ENCODE results near the gene APOB.

APOB gene

DNA sequence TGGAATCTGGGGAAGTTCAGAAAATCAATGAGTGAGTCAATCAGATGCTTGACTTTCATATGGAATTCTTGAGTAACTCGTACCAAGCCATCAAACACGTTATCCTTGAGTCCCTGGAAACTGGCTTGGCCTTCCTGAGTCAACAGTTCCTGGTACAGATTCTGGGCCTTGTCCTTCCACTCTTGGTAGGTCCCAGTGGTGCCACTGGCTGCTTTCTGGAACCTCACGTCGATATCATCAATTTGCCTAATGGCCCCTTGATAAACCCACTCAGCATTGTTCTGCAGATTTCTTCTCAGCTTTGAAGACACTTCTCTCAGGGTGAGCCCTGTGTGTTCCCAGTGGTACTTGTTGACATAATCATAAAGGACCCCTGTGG, 41.1 kb downstream of the APOB start:
- no peak for DNase-seq

DNA sequence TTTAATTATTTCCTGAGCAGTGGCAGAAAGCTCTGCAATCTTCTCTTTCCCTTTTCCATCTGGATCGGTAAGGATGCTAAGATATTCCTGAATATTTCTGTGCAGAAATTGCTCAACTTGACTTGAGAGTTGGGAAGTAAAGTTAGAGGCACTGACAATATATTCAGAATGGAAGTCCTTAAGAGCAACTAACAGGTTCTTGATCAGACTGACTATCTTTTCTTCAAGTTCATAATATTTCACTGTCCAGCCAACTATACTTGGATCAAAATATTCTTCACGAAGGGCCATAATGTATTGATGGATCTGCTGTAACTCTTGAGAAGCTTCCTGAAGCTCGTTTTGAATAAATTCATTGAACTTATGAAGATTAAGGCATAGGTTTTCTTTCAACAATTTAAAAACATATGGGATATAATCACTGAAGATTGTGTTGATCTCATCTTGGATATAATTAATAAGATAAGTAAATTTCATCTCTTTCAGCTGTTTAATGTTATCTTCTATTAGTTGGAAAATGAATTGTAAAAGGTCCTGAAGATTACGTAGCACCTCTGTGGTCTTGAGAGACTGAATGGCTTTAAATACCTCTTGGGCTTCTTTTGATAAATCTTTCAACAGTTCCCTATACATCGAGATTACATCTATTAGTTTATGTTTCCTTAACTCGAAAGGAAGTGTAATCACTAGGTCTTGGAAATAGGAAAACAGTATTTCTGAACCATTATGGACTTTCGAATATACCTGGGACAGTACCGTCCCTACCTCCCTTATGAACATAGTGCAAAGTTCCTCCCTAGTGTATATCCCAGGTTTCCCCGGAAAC, 41.7 kb downstream of the APOB start:
- no peak for DNase-seq

DNA sequence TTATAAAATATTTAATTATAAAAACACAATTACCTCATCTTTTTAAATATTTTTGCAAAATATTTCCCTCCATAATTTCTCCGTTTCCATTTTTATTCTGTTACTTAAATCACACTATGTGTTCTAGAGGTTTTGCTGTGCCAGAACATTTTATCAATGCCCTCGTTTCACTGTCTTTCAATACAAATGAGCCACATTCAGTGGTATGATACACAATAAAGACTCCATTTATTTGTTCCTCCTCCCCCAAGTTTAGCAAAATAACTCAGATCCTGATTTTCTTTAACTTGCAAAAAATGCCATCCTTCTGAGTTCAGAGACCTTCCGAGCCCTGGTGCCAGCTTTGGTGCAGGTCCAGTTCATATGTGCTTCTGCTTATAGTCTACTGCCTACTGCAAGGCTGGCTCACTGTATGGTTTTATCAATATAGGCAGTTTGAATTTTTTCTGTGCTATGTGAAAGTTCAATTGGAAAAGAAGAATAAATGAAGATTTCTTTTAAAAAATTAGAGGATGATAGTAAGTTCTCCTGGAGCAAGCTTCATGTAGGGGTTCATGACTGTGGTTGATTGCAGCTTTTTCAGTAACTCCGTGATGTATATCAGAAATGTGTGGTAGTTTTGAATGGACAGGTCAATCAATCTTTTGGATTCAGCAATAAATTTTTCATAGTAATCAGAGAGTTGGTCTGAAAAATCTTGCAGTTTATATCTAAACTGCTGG, 42.5 kb downstream of the APOB start:
- no peak for DNase-seq

DNA sequence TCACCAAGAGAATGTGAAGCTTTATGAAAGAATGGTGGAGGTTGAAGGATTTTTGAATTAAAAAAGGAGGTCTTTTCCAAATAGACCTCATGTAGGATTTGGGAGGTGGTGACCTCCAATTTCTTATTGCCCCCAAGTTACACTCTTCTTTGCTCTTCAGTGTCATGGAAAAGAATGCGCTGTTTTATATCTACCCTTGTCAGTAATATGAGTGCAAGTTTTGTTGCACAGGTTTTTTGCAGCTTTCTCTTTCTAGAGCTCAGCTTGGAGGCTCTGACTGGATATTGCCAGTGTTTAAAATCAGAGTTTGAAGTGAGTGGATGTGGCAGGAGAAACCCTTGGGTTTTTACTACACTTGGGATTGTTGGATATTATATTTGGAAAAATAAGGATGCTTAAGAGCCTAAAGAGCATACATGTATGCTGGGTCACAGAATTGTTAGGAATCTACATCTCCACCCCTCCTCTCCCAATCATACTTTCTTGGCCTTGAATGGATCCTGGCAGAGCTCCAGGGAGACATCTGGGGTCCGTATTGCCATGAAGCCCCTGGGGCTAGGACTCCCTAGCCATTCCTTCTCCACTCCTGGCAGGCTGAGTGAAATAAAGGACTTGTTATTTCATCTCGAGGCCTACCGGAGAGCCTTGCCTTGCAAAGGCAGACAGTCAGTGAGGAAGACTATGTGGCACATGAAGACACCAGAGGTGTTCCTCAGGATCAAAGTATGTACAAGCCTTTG, 43.8 kb downstream of the APOB start:
- DNase-seq, result no peak

DNA sequence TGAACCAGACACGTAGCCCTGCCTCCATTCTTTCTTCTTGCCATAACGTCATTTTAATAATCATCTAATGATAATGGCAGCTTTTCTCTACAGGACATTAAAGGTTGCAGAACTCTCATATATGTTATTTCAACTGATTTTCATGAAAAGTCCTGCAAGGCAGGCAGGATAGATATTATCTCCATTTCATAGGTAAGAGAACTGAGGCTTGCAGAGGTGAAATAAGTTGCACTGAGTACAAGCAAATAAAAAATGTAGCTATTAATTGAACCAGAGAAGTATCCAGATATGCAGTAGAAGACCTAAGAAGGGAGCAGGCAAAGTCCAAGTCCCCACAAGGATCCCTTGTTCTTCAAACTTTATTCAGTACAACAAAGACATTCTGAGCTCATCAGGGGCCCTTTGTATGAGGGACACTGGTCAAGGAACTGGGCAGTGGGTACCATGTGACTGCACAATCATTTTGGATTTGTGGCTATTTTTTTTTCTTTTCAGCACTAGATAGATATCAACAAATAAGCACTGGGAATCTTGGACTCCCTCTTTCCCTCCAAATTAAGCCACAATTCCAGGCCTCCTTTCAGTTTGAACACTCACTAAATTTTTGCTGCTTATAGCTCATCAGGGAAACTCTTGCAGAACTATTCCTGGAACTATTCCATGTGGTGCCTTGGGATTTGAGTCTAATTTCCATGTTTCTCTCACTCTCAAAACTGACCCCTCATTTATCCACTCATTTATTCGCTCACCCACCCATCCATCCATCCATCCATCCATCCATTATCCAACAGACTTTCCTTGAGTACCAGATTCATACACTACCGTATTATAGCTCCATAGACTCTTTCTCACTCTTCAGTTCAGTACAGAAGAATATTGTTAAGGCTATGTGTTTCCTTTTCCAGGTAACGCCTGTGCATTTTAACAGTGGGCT, 44.6 kb downstream of the APOB start:
- no peak for DNase-seq

DNA sequence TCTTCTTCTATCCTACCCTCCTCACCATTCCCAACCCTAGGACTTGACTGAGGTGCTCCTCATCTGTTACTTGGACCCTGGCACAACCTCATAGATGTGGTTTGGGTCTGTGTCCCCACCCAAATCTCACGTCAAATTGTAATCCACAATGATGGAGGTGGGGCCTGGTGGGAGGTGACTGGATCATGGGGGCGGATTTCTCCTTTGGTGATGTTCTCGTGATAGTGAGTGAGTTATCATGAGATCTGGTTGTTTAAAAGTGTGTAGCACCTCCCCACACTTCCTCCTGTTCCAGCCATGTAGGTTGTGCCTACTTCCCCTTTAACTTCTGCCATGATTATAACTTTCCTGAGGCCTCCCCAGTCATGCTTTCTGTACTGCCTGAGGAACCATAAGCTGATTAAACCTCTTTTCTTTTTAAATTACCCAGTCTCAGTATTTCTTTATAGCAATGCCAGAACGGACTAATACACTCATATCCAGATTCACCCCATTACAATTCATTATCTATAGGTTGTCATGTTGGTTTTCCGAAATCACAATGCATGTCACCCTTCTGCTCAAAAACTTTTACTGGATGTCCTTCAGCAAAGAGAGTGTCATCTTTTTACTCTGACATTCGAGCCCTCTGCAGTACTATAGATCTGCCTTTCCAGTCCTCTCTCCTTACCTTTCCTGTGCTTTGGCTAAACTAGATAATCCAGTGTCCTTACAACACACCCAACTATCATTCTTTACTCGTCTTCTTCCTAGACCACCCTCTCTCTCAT, 45.7 kb downstream of the APOB start:
- no peak for DNase-seq

DNA sequence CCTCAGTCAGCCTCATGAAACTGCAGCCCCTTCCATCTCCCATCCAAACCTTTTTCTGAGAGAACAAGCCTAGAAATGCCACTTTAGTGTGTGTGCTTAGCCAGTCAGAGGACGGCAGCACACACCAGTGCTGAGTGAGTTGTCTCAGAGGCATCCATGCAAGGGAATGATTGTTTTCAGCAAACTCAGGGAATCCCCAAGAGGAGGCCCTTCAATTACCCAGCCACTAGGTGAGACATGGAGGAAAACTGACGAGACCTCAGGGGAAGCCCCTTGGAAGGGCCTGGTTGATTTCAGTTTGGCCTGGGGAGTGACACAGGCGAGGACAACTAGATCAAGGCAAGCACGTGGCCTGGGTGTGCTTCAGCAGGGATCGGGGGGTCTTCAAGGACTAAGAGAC, 49.7 kb downstream of the APOB start:
- no peak for DNase-seq

DNA sequence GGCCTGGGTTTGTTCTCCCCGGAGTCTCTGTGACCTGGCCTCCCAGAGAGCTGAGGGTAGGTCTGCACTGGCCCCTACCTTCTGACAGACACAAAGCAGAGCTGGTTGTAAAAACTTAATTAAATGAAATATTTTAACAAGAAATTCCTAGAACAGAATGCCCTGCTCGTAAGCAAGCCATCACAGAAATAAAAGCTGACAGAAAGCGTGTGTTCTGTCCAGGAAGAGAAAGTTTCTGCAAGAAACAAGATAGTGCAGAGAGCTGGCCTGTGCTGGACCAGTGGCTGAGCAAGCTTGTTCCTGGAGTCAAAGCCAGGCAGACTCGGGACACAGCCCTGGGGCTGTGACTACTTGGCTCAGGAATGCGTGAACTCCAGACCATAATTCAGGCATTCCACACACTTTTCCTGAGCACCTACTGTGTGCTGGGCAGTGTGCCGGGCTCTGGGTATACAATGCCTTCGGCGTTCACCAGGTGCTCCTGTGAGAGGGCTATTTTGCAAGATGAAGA, 51.6 kb downstream of the APOB start:
- peak; percentile 64 for DNase-seq

DNA sequence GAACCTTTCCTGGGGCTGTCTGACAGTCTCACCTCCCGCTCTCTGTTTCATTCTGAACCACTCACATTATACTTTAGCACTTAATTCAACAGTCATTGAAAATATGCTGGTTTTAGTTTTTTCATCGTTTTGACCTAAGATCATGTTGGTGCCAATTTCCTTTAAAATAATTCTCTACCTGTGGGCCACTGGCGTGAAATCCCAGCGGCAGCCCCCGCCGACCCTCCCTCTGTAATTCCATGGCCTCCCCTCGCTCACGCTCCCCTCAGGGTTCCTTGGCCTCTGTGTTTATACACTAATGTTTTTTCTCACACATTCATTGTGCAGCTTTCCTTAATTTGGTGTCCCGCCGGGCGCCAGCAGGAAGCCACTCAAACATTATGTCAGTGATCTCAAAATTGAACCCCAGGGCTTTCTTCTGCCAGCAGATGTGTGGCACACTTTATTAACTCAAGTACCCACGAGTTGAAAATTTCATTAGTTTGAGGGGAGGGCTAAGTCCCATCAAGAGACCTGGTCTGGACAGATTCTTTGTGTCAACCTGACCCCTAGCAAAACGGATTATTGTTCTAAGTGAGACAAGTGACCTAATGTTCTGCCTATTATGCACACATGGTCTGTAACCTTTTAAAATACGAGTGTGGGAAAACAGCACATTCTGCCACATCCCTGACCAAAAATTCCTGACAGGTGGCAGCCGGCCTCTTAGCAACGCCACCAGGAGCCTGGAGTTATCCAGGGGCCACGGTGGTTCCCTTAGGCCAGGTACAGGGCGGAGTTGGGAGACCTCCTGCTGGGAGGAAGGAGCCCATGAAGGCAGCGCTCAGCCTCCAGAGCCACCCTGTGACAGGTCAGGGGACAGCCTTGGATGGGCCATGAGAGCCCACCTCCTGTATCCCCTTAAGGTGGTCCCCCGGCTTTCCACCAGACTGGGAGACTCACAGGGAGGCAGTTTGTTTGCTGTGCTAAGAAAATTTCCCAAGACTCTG, 53.1 kb downstream of the APOB start:
- no peak for DNase-seq

DNA sequence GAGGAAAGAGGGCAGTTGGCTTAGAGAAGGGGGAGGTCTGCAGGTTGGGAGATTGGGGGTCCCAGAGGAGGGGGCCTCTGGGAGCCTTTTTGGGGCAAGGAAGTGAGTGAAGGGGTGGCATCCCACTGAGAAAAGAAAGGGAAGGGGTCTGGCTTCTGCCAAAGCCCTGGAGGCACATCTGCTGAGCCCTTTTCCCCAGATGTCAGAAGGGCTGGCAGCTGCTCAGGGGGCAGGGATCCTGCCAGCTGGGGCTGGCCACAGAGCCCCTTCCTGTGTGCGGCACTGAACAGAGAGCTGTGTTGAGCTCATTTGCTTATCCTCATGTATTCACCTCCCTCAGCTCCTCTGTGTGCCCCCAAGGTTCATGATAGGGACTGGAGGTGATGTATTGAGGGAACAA, 54.5 kb downstream of the APOB start:
- DNase-seq, result no peak

DNA sequence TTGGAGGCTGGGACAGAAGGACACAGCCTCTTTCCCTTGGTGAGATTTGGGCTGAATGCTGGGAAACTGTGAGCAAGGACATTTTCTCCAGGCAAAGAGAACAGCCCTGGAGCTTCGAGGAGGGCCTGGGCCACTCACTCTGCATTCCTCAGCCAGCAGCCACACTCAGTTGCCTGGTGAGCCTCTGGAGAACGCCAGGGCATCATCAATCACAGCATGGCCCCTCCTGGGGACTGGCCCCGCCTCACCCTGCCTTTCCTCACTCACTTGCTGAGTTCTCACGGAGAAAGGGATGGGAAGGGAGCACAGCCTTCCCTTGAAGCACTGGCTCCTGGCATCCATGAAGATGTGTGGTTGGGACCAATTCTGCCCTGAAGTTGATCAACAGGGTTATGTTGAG, 55.0 kb downstream of the APOB start:
- DNase-seq, result no peak

DNA sequence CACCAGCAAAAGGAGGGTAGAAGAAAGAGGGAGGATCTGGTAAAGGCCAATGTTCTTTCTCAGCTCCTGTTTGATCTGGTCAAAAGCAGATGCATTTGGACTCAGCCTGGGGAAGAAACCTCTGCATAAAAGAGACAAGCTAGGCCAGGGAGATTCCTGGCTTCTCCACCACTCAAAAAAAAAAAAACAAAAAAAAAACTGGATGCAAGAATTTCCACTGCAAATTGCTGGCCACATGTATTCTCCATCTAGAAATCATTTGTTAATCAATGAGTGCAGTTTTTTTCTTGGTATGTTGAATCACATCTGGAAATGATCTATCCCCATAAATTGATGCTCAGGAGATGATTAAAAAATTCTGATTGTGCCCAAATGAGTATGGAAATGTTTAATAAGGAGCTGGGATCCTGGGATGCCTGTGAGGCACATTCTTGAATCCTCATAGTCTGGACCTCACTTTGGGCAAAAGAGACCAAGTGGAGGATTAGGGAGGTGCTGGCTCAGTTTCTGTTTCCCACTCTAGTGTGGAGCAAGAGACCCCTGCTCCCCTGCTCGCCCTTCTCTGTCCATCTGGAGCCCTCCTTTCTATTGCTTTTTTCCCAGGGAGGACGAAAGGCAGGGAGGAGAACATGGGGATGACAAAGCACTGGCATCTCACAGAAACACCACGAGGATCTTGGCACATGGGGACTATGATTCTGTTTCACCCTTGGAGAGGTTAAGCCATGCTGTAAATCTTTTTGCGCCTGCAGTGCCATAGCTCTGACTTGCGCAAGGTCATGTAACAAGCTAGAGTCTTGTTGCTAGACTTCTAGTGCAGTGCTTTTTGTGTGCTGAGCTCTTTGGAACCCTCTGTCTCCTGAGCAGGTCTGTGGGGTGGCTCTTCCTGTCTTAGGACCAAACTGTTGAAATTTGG, 57.6 kb downstream of the APOB start:
- DNase-seq, result no peak

DNA sequence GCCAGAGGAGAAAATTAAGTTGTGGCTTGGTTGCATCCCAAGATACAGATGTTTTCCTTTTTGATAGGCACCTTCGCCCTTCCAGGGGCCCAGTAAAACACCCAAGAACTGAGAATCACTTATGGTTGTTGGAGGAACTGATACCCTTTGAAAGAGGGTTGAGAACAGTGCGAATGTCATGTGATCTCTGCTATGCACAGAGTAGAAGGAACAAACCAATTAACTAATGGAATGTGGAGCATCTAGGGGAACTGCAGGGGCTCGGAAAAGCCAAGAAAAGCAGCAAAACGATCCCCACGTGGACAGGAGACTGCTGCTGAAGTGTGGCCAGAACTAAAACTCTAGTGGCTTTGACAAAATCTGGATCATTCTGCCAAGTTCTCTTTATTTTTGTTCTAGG, 58.8 kb downstream of the APOB start:
- no peak for DNase-seq

DNA sequence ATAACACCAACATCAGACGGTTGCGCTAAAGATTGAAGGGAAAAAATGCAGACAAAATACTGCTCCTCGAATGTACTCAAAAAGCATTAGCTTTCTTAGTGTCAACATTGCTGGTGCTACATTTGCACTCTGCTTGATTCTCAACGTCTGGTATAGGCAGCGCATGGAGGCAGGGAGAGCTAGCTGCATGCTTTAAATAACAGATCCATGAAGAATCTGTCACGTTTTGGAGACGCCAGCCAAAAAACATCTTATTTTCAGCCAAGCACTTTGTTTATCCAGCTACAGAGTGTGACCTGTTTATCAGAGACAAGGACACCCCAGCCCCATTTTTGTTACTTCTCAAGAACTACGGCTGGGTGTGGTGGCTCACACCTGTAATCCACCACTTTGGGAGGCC, 59.5 kb downstream of the APOB start:
- DNase-seq, result no peak

DNA sequence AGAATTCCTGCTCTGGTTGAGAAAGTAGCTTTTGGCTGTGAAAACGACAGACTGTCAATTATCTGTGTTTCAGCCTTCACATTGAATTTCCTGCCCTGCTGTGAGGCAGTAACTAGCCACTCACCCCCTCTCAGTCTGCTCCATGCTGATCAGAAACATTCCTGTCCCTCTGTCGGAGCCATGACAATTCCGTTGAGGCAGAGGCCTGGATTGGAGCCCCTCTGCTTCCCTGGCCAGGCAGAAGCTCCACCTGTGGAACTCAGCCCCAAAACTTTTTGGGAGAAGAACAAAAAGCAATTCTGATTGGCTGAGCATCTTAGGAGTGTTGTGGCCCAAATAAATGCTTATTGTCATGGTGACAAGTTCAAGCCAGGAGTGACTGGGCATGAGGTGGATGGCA, 60.0 kb downstream of the APOB start:
- no peak for DNase-seq

DNA sequence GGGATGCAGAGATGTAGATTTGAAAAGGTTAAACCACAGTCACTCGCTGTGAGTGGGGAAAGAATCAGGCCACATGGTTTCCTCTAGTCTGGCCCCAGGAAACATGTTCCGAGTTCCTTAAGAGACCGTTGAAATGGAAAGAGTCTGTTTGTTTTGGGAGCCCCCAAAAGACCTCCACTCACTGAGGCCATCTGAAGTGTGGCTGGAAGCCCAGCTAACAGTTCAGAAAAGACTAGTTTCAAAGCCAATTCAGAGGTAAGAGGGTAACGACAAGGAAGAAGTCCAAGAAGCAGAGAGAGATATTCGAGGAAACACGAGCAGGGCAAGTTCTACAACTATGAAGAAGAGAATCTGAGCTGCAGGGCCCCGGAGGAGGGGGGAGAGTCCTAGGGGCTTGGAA, 61.0 kb downstream of the APOB start:
- DNase-seq, result no peak

DNA sequence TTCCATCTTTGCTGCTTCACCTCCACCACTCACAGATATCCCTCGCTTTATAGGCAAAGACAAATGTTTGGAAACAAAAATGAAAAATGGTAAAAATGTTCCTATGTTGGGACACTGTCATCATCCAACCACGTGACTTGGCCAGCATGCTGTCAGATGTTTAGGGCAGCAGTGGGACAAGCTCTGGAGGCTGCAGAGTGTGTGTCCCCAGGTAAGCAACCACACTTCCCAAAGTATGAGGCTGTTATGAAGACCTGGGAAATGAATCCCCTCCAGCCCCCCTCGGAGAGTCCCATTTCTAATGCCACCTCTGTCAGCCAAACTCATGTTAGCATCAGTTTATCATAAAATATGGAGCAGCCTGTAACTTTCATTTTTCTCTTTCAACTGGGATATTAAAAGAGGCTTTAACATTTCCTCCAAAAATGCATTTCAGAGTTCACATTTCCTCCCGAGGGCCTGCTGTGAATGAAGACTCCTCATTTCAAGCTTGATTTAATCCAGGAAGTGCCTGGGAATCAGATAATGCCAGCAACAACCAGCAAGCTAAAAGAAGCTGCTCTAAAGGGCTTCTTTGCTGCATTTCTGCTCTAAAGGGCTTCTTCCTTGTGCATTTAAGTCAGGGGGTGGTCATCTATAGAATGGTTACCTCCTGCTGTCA, 66.2 kb downstream of the APOB start:
- no peak for DNase-seq

DNA sequence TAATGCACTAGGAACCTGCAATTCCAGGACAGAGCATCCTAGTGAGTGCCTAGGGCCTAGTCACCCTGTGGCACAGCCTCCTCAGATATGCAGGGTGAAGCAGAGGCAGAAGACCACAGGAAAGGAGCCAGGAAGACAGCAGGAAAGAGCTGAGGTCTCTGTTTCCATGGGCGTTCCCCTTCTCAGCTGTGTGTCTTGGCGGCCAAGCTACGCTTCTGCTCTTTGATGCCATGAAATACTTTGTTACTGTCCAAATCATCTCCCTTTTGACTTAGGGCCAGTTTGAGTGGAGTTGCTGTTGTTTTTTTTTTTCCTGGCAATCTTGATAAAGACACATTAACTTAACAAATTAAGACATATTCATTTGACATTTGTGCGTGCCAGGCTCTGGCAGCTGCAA, 67.3 kb downstream of the APOB start:
- DNase-seq, result no peak

Measured in EL (cell line).